ENCODE results near the gene SMG6.

SMG6 gene

GRCh38 chr17:2040219-2040827, 263.3 kb downstream of the SMG6 start:
- Histone ChIP-seq H3K27ac (ENCODE audit: insufficient read depth, low read depth, low read length, poor library complexity, severe bottlenecking) (no peak overlapping the region), H3K27me3 (ENCODE audit: control insufficient read depth, insufficient read depth, low read length, poor library complexity, severe bottlenecking) (no peaks in the 10 kb centered on the region), H3K9me3 (ENCODE audit: control insufficient read depth, low read length) (no peaks in the 10 kb centered on the region), H3K4me1 (ENCODE audit: control insufficient read depth, insufficient read depth, low read length) (peaks cover 7% of the 10 kb centered on the region), H3K36me3 (ENCODE audit: control insufficient read depth, insufficient read depth, low read length) (peaks cover 8% of the 10 kb centered on the region), H3K4me3 (ENCODE audit: insufficient read depth, low read depth, low read length) (no peak overlapping the region)
- WGBS, 2 experiments: 87 to 94% methylated on average over 7 of the region's 7 CpGs

- 93 to 98% methylated on average over 10 of the region's 10 CpGs for WGBS, 2 experiments
- Histone ChIP-seq H3K36me3 (ENCODE audit: control insufficient read depth, insufficient read depth, low read length) (no peaks in the 10 kb centered on the region), H3K4me1 (ENCODE audit: control insufficient read depth, insufficient read depth, low read length) (peaks cover 14% of the 10 kb centered on the region), H3K9me3 (ENCODE audit: control insufficient read depth, low read length) (no peaks in the 10 kb centered on the region), H3K4me3 (ENCODE audit: insufficient read depth, low read depth, low read length) (no peak overlapping the region), H3K27me3 (ENCODE audit: control insufficient read depth, insufficient read depth, low read length, poor library complexity, severe bottlenecking) (no peaks in the 10 kb centered on the region), H3K27ac (ENCODE audit: insufficient read depth, low read depth, low read length, poor library complexity, severe bottlenecking) (no peak overlapping the region)
Observed at GRCh38 chr17:2037155-2037554, 266.4 kb downstream of the SMG6 start.

- Histone ChIP-seq H3K27me3 (ENCODE audit: control insufficient read depth, insufficient read depth, low read length, poor library complexity, severe bottlenecking) (no peaks in the 10 kb centered on the region), H3K4me1 (ENCODE audit: control insufficient read depth, insufficient read depth, low read length) (peaks cover 17% of the 10 kb centered on the region), H3K36me3 (ENCODE audit: control insufficient read depth, insufficient read depth, low read length) (no peaks in the 10 kb centered on the region), H3K9me3 (ENCODE audit: control insufficient read depth, low read length) (no peaks in the 10 kb centered on the region), H3K4me3 (ENCODE audit: insufficient read depth, low read depth, low read length) (no peak overlapping the region), H3K27ac (ENCODE audit: insufficient read depth, low read depth, low read length, poor library complexity, severe bottlenecking) (no peak overlapping the region)
- WGBS, 2 experiments: 91% methylated on average over 29 of the region's 29 CpGs
Observed at GRCh38 chr17:2035541-2036488, 267.8 kb downstream of the SMG6 start.

GRCh38 chr17:2034806-2035540, 268.6 kb downstream of the SMG6 start:
- Histone ChIP-seq H3K27me3 (ENCODE audit: control insufficient read depth, insufficient read depth, low read length, poor library complexity, severe bottlenecking) (no peaks in the 10 kb centered on the region), H3K9me3 (ENCODE audit: control insufficient read depth, low read length) (no peaks in the 10 kb centered on the region), H3K4me3 (ENCODE audit: insufficient read depth, low read depth, low read length) (no peak overlapping the region), H3K36me3 (ENCODE audit: control insufficient read depth, insufficient read depth, low read length) (no peaks in the 10 kb centered on the region), H3K27ac (ENCODE audit: insufficient read depth, low read depth, low read length, poor library complexity, severe bottlenecking) (no peak overlapping the region), H3K4me1 (ENCODE audit: control insufficient read depth, insufficient read depth, low read length) (peaks cover 19% of the 10 kb centered on the region)
- WGBS, 2 experiments: 60 to 67% methylated on average over 8 to 9 of the region's 9 CpGs

GRCh38 chr17:2034157-2034556, 269.4 kb downstream of the SMG6 start:
- H3K36me3 ChIP-seq (ENCODE audit: control insufficient read depth, insufficient read depth, low read length): no peaks in the 10 kb centered on the region
- no peak overlapping the region for H3K4me3 ChIP-seq (ENCODE audit: insufficient read depth, low read depth, low read length)
- peak overlapping the region; percentile 39 for H3K27ac ChIP-seq (ENCODE audit: insufficient read depth, low read depth, low read length, poor library complexity, severe bottlenecking)
- peaks cover 19% of the 10 kb centered on the region for H3K4me1 ChIP-seq (ENCODE audit: control insufficient read depth, insufficient read depth, low read length)
- H3K27me3 ChIP-seq (ENCODE audit: control insufficient read depth, insufficient read depth, low read length, poor library complexity, severe bottlenecking): peaks cover 5% of the 10 kb centered on the region
- no peaks in the 10 kb centered on the region for H3K9me3 ChIP-seq (ENCODE audit: control insufficient read depth, low read length)
- 47 to 52% methylated on average over 6 of the region's 7 CpGs for WGBS, 2 experiments

GRCh38 chr17:2033153-2033552, 270.4 kb downstream of the SMG6 start:
- no peak overlapping the region for H3K4me3 ChIP-seq (ENCODE audit: insufficient read depth, low read depth, low read length)
- no peaks in the 10 kb centered on the region for H3K9me3 ChIP-seq (ENCODE audit: control insufficient read depth, low read length)
- H3K36me3 ChIP-seq (ENCODE audit: control insufficient read depth, insufficient read depth, low read length): no peaks in the 10 kb centered on the region
- H3K27ac ChIP-seq (ENCODE audit: insufficient read depth, low read depth, low read length, poor library complexity, severe bottlenecking): no peak overlapping the region
- H3K27me3 ChIP-seq (ENCODE audit: control insufficient read depth, insufficient read depth, low read length, poor library complexity, severe bottlenecking): peaks cover 15% of the 10 kb centered on the region
- WGBS, 2 experiments: 92 to 93% methylated on average over 7 of the region's 7 CpGs
- peaks cover 28% of the 10 kb centered on the region for H3K4me1 ChIP-seq (ENCODE audit: control insufficient read depth, insufficient read depth, low read length)

- Histone ChIP-seq H3K4me3 (ENCODE audit: insufficient read depth, low read depth, low read length) (peak overlapping the region; percentile 95), H3K27me3 (ENCODE audit: control insufficient read depth, insufficient read depth, low read length, poor library complexity, severe bottlenecking) (peaks cover 39% of the 10 kb centered on the region), H3K27ac (ENCODE audit: insufficient read depth, low read depth, low read length, poor library complexity, severe bottlenecking) (no peak overlapping the region), H3K4me1 (ENCODE audit: control insufficient read depth, insufficient read depth, low read length) (peaks cover 29% of the 10 kb centered on the region), H3K36me3 (ENCODE audit: control insufficient read depth, insufficient read depth, low read length) (no peaks in the 10 kb centered on the region), H3K9me3 (ENCODE audit: control insufficient read depth, low read length) (no peaks in the 10 kb centered on the region)
- 35 to 36% methylated on average over 10 of the region's 10 CpGs for WGBS, 2 experiments
Observed at GRCh38 chr17:2030779-2031163, 272.8 kb downstream of the SMG6 start.

GRCh38 chr17:2029911-2030778, 273.4 kb downstream of the SMG6 start, which contains the start of gene DPH1:
DPH1 (plus strand) TSS chr17:2030153; CDS start chr17:2030170, 17 bp downstream.
- H3K27ac ChIP-seq (ENCODE audit: insufficient read depth, low read depth, low read length, poor library complexity, severe bottlenecking): no peak within 1 kb of the TSS
- H3K27me3 ChIP-seq (ENCODE audit: control insufficient read depth, insufficient read depth, low read length, poor library complexity, severe bottlenecking): peaks cover 45% of the 10 kb centered on the region
- peaks cover 28% of the 10 kb centered on the region for H3K4me1 ChIP-seq (ENCODE audit: control insufficient read depth, insufficient read depth, low read length)
- peak within 1 kb of the TSS; percentile 95 for H3K4me3 ChIP-seq (ENCODE audit: insufficient read depth, low read depth, low read length)
- H3K36me3 ChIP-seq (ENCODE audit: control insufficient read depth, insufficient read depth, low read length): no peaks in the 10 kb centered on the region
- WGBS, 2 experiments: 2% methylated on average over 59 of the region's 59 CpGs
- H3K9me3 ChIP-seq (ENCODE audit: control insufficient read depth, low read length): no peaks in the 10 kb centered on the region

GRCh38 chr17:2028737-2029136, 274.8 kb downstream of the SMG6 start:
- 47 to 49% methylated on average over 6 of the region's 6 CpGs for WGBS, 2 experiments
- H3K4me1 ChIP-seq (ENCODE audit: control insufficient read depth, insufficient read depth, low read length): peaks cover 21% of the 10 kb centered on the region
- peaks cover 59% of the 10 kb centered on the region for H3K27me3 ChIP-seq (ENCODE audit: control insufficient read depth, insufficient read depth, low read length, poor library complexity, severe bottlenecking)
- no peak overlapping the region for H3K27ac ChIP-seq (ENCODE audit: insufficient read depth, low read depth, low read length, poor library complexity, severe bottlenecking)
- H3K4me3 ChIP-seq (ENCODE audit: insufficient read depth, low read depth, low read length): no peak overlapping the region
- H3K36me3 ChIP-seq (ENCODE audit: control insufficient read depth, insufficient read depth, low read length): no peaks in the 10 kb centered on the region
- no peaks in the 10 kb centered on the region for H3K9me3 ChIP-seq (ENCODE audit: control insufficient read depth, low read length)

Measured in ectodermal cell (in vitro differentiated cells).